Muscle of leg (tissue), 11 donors: ENCODE measurements around the gene ADH1B. TPM values are rescaled to one million over a fixed set of nuclear protein-coding genes. Genes with fewer than 3 reads are reported as not detected.
"Not testable (repeated sequence)": the region's sequence is repeated elsewhere in the genome, so short reads cannot be mapped to it uniquely, and the experiment has no call there.

Experiments
- DNase-seq: peaks from one replicate; pipeline ENCODE4 v3.0.0; 2013
- H3K27ac ChIP-seq: one replicate; pipeline ENCODE4 v1.5.1; 2013; ENCODE audit warnings: mild to moderate bottlenecking, low read length, control low read depth
- H3K27me3 ChIP-seq: one replicate; pipeline ENCODE4 v1.6.1; 2013; ENCODE audit warnings: low read length; ENCODE audit not compliant: control insufficient read depth, insufficient read depth
- H3K36me3 ChIP-seq: one replicate; pipeline ENCODE4 v1.6.1; 2013; ENCODE audit warnings: low read length; ENCODE audit not compliant: control insufficient read depth, insufficient read depth
- H3K4me1 ChIP-seq: one replicate; pipeline ENCODE4 v1.6.1; 2013; ENCODE audit warnings: low read length; ENCODE audit not compliant: control insufficient read depth, insufficient read depth
- H3K4me3 ChIP-seq: one replicate; pipeline ENCODE4 v1.5.1; 2013; ENCODE audit warnings: low read length, control low read depth
- H3K9me3 ChIP-seq: replicated peaks from 2 replicates; pipeline ENCODE4 v1.6.1; 2013; ENCODE audit warnings: low read depth, low read length; ENCODE audit not compliant: control insufficient read depth
- WGBS: methylation state at CpG from one replicate; pipeline ENCODE4 v1.1.5; 2013; ENCODE audit warnings: missing lambda C conversion rate; ENCODE audit not compliant: insufficient coverage; 5-methylcytosine and 5-hydroxymethylcytosine counted together
- polyA plus RNA-seq, 8 donors: library from polyadenylated mRNA; unstranded; fragments of 120-200 nt; gene quantifications; one replicate each; pipeline versions ENCODE4 v1.2.1 to v1.2.3, GENCODE V29; 2013; ENCODE audit warnings: inconsistent platforms in 1 of 8, low replicate concordance in 1 of 8; ENCODE audit not compliant: insufficient read length in 8 of 8, insufficient read depth in 1 of 8
- total RNA-seq: library from RNA; stranded (reverse); fragments of 120-200 nt; gene quantifications from one replicate; pipeline ENCODE4 v1.2.4, GENCODE V29; 2013

The ADH1B gene
- total and polyA plus RNA-seq, 9 donors = 3.6 to 32.4 (median 5.6) TPM

- Histone ChIP-seq H3K36me3 (no peaks in the 10 kb centered on the region), H3K4me1 (no peaks in the 10 kb centered on the region), H3K4me3 (no peak overlapping the region), H3K27ac (no peak overlapping the region), H3K9me3 (peaks cover 2% of the 10 kb centered on the region), H3K27me3 (no peaks in the 10 kb centered on the region)
- WGBS = 80% methylated on average over 1 of the region's 2 CpGs
- peak; percentile 54 for DNase-seq
These were observed 8.7 kb upstream of the ADH1B start for GRCh38 chr4:99329876-99330275.

DNA sequence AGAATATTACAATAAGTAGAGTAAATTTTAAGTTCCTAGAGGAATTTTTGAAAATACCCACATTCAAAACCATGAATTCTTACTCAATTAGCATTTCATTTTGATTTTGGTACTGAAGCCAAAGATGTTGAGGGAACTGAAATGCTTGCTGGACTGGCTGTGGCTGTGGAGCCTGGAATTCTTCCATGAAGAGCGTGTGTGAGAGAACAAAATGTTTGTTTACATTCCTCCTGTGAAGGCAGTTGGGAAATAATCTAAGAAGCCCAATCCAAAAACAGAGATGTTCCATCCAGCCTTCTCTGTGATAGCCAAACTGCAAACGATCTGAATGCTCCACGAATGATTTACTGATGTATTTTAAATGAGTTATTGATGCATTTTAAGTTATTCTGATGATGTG, 3.8 kb upstream of the ADH1B start:
- Histone ChIP-seq H3K27ac (no peak overlapping the region), H3K4me3 (no peak overlapping the region), H3K36me3 (no peaks in the 10 kb centered on the region), H3K4me1 (peaks cover 4% of the 10 kb centered on the region), H3K27me3 (no peaks in the 10 kb centered on the region), H3K9me3 (peaks cover 2% of the 10 kb centered on the region)
- WGBS = 0% methylated on average over 1 of the region's 3 CpGs
- DNase-seq = peak; percentile 96

GRCh38 chr4:99324361-99324760, 3.2 kb upstream of the ADH1B start:
- Histone ChIP-seq H3K36me3 (no peaks in the 10 kb centered on the region), H3K9me3 (peaks cover 2% of the 10 kb centered on the region), H3K4me3 (no peak overlapping the region), H3K27me3 (no peaks in the 10 kb centered on the region), H3K4me1 (peaks cover 4% of the 10 kb centered on the region), H3K27ac (no peak overlapping the region)
- WGBS = no CpG with 5 or more reads among the region's 1 CpG
- no peak for DNase-seq

DNA sequence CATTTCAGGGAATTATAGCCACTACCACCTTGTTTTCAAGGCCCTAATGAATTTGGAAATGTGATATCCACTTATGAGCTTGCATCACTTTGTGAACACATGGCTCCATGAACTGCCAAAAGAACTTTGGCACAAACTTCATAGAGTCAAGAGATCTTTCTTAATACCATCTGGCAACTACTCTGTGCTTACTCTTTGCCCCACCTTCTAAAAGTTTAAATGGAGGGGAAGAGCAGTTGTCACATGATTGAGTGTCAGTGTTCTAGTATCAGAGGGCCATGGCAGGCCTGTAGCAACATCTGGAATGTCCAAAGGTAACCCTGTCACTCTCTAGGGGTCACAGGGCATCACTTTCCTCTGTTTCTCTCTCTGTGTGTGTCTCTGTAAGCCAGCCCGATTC, 2.6 kb upstream of the ADH1B start:
- H3K27ac ChIP-seq = no peak overlapping the region
- no CpG with 5 or more reads among the region's 1 CpG for WGBS
- H3K36me3 ChIP-seq = no peaks in the 10 kb centered on the region
- no peaks in the 10 kb centered on the region for H3K27me3 ChIP-seq
- peak; percentile 64 for DNase-seq
- no peak overlapping the region for H3K4me3 ChIP-seq
- peaks cover 4% of the 10 kb centered on the region for H3K4me1 ChIP-seq
- H3K9me3 ChIP-seq = peaks cover 2% of the 10 kb centered on the region

DNA sequence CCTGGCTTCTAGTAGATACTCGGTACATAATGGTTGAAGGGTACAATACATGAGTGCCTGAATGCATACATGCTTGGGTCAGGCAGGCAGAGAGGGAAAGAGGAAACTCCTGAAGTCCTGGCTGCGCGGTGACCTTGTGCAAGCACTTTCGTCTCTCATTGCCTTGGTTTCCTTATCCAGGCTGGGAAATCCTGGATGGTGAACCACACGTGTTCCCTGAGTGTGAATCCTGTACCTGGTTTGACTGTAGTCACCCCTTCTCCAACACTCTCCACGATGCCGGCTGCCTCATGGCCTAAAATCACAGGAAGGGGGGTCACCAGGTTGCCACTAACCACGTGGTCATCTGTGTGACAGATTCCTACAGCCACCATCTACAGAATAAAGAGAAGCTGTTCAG, 3.4 kb downstream of the ADH1B start:
- not testable (repeated sequence) for H3K4me1 ChIP-seq, H3K27ac ChIP-seq, H3K36me3 ChIP-seq, DNase-seq, H3K27me3 ChIP-seq, H3K4me3 ChIP-seq, H3K9me3 ChIP-seq
- 93% methylated on average over 4 of the region's 8 CpGs for WGBS

GRCh38 chr4:99317354-99317753, 3.8 kb downstream of the ADH1B start:
- Histone ChIP-seq H3K4me1 (no peaks in the 10 kb centered on the region), H3K9me3 (no peaks in the 10 kb centered on the region), H3K4me3 (no peak overlapping the region), H3K27ac (no peak overlapping the region), H3K36me3 (no peaks in the 10 kb centered on the region), H3K27me3 (no peaks in the 10 kb centered on the region)
- no peak for DNase-seq
- 85% methylated on average over 2 of the region's 3 CpGs for WGBS

DNA sequence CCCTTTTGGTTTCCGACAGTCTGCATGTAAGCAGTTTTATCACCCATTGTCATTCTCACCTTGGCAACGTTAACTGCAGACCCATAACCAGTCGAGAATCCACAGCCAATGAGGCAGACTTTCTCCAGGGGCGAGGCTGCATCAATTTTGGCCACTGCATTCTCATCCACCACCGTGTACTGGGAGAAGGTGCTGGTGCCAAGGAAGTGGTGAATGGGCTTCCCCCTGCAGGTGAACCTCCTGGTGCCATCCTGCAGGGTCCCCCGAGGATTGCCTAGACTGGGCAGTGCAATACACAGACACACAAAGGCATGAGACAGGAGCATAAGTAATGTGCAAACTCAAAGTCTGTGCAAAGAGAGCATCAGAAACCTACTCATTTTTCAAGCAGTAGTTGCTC, 5.4 kb downstream of the ADH1B start:
- DNase-seq = no peak
- WGBS = 90% methylated on average over 3 of the region's 6 CpGs
- no peaks in the 10 kb centered on the region for H3K4me1 ChIP-seq
- H3K27me3 ChIP-seq = no peaks in the 10 kb centered on the region
- H3K9me3 ChIP-seq = no peaks in the 10 kb centered on the region
- H3K4me3 ChIP-seq = no peak overlapping the region
- no peaks in the 10 kb centered on the region for H3K36me3 ChIP-seq
- no peak overlapping the region for H3K27ac ChIP-seq

- peak overlapping the region; percentile 51 for H3K27ac ChIP-seq
- H3K4me3 ChIP-seq = no peak overlapping the region
- WGBS = no CpG with 5 or more reads among the region's 1 CpG
These were observed 7.0 kb downstream of the ADH1B start for GRCh38 chr4:99314211-99314610.

DNA sequence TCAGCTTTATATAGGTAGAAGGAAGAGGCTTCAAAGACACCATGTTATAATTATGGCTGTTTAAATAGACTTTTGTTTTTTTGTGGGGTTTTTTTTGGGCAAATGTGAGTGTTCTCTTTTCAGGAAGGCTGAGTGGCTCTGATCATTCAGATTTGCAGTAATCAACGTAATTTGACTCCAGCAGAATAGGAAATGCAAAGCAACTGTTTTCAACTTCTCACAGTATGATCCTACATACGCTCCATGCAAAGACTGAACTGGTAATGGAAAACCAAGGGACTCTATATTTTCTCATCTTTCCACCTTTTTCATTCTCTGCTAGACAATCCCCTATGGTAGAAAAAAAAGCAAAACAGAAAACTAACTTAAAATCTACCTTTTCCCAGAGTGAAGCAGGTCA, 10.8 kb downstream of the ADH1B start:
- Histone ChIP-seq H3K27me3 (no peaks in the 10 kb centered on the region), H3K4me3 (no peak overlapping the region), H3K4me1 (no peaks in the 10 kb centered on the region), H3K27ac (no peak overlapping the region), H3K36me3 (no peaks in the 10 kb centered on the region), H3K9me3 (no peaks in the 10 kb centered on the region)
- no CpG with 5 or more reads among the region's 2 CpGs for WGBS
- DNase-seq = no peak

More at GRCh38 chr4:99314211-99314610, 7.0 kb downstream of the ADH1B start:
- Histone ChIP-seq H3K9me3 (no peaks in the 10 kb centered on the region), H3K36me3 (no peaks in the 10 kb centered on the region), H3K4me1 (no peaks in the 10 kb centered on the region), H3K27me3 (no peaks in the 10 kb centered on the region)
- DNase-seq = peak; percentile 65

GRCh38 chr4:99305638-99306400, 15.4 kb downstream of the ADH1B start:
- no peak overlapping the region for H3K4me3 ChIP-seq
- no peak for DNase-seq
- H3K9me3 ChIP-seq = no peaks in the 10 kb centered on the region
- WGBS = 90% methylated on average over 4 of the region's 11 CpGs
- H3K27ac ChIP-seq = no peak overlapping the region
- no peaks in the 10 kb centered on the region for H3K27me3 ChIP-seq
- H3K4me1 ChIP-seq = no peaks in the 10 kb centered on the region
- H3K36me3 ChIP-seq = no peaks in the 10 kb centered on the region
